ENCODE measurements around the gene ASIC2. TPM values are rescaled to one million over a fixed set of nuclear protein-coding genes. Genes with fewer than 3 reads are reported as not detected.

The ASIC2 gene
- polyA plus RNA-seq, 5 donors: 0.21 to 0.86 (median 0.46) TPM

GRCh38 chr17:33024688-33025486 is 268.2 kb downstream of the ASIC2 start:
- DNase-seq: no peak

- DNase-seq: no peak
Measured at GRCh38 chr17:33023790-33024189, 269.3 kb downstream of the ASIC2 start.

GRCh38 chr17:33021731-33022408 is 271.2 kb downstream of the ASIC2 start:
- no peak for DNase-seq

GRCh38 chr17:33019161-33019890 is 273.8 kb downstream of the ASIC2 start:
- DNase-seq: no peak

- no peak for DNase-seq
Measured at GRCh38 chr17:33017366-33017765, 275.7 kb downstream of the ASIC2 start.

GRCh38 chr17:33016920-33017319 is 276.2 kb downstream of the ASIC2 start:
- no peak for DNase-seq

- DNase-seq: no peak
Measured at GRCh38 chr17:33015716-33016346, 277.3 kb downstream of the ASIC2 start.

- DNase-seq: peak; percentile 34 to 35
Measured at GRCh38 chr17:33014751-33015150, 278.3 kb downstream of the ASIC2 start.

- DNase-seq: no peak
Measured at GRCh38 chr17:33013596-33014375, 279.3 kb downstream of the ASIC2 start.

- no peak for DNase-seq
Measured at GRCh38 chr17:33012522-33013033, 280.5 kb downstream of the ASIC2 start.

- no peak for DNase-seq
Measured at GRCh38 chr17:33009636-33010035, 283.5 kb downstream of the ASIC2 start.

- DNase-seq: no peak
Measured at GRCh38 chr17:33007186-33007585, 285.9 kb downstream of the ASIC2 start.

- no peak for DNase-seq
Measured at GRCh38 chr17:33002246-33002645, 290.8 kb downstream of the ASIC2 start.

GRCh38 chr17:32998887-32999228 is 294.2 kb downstream of the ASIC2 start:
- no peak for DNase-seq

- DNase-seq: peak; percentile 42 to 68
Measured at GRCh38 chr17:32998111-32998886, 294.8 kb downstream of the ASIC2 start.

- no peak for DNase-seq
Measured at GRCh38 chr17:32995416-32996045, 297.6 kb downstream of the ASIC2 start.

- no peak for DNase-seq
Measured at GRCh38 chr17:32993977-32994376, 299.1 kb downstream of the ASIC2 start.

- no peak for DNase-seq
Measured at GRCh38 chr17:32992321-32993033, 300.6 kb downstream of the ASIC2 start.

GRCh38 chr17:32988481-32989101 is 304.5 kb downstream of the ASIC2 start:
- DNase-seq: no peak
